Ovary (tissue), 9 donors: ENCODE data around the gene PLEKHA6. TPM values are rescaled to one million over a fixed set of nuclear protein-coding genes. Genes with fewer than 3 reads are reported as not detected.

Experiments used
- DNase-seq, 5 donors: peaks; one replicate each; pipeline ENCODE4 v3.0.0-alpha.2; 2019 to 2020
- H3K27ac ChIP-seq, 2 donors: fragments of 200-600 bp; one replicate each; pipeline versions ENCODE4 v1.5.1 to v1.8.0; 2019 to 2022
- H3K27me3 ChIP-seq: fragments of 200-600 bp; one replicate; pipeline ENCODE4 v1.8.0; 2022
- H3K36me3 ChIP-seq: fragments of 200-600 bp; sonication (generic); one replicate; pipeline ENCODE4 v1.5.1; 2019
- H3K4me1 ChIP-seq: one replicate; pipeline ENCODE4 v1.8.1; 2013; ENCODE audit warnings: mild to moderate bottlenecking, moderate library complexity; ENCODE audit not compliant: insufficient read depth
- H3K4me3 ChIP-seq: fragments of 200-600 bp; sonication (generic); one replicate; pipeline ENCODE4 v1.5.1; 2017
- H3K9me3 ChIP-seq, 2 donors: fragments of 200-600 bp in 1 of 2; sonication (generic) in 1 of 2; one replicate each; pipeline versions ENCODE4 v1.5.1 to v1.8.1; 2013 to 2019; ENCODE audit warnings: mild to moderate bottlenecking in 1 of 2, moderate library complexity in 1 of 2
- EP300 ChIP-seq: sonication (generic); formaldehyde crosslinking; IDR thresholded peaks from one replicate; pipeline ENCODE4 v1.6.1; 2017; ENCODE audit warnings: antibody characterized with exemption
- POLR2A ChIP-seq: fragments of 450-650 bp; IDR thresholded peaks from one replicate; pipeline ENCODE4 v1.6.1; 2017; ENCODE audit warnings: antibody characterized with exemption, mild to moderate bottlenecking, moderate library complexity
- WGBS, 3 donors: extraction: QIAGEN DNeasy Blood & Tissue Kit in 1 of 3; methylation state at CpG; one replicate each; pipeline versions ENCODE4 v1.1.5 to v1.1.7; 2013 to 2017; 5-methylcytosine and 5-hydroxymethylcytosine counted together
- intact Hi-C, 4 donors: fragments of 100-400 bp; cut with DNase I; formaldehyde crosslinking; loops; one replicate each; pipeline versions ENCODE4 v1.11.0 to v1.15.1; 2022 to 2023
- polyA plus RNA-seq, 2 donors: library from polyadenylated mRNA; stranded (reverse); fragments of 200-250 nt in 1 of 2; fragments of 350-450 nt in 1 of 2; fragmentation: Illumina TruSeq in 1 of 2; extraction: RNeasy Lipid Tissue Mini Kit (QIAGEN cat#74804) in 1 of 2; gene quantifications; one replicate each; pipeline ENCODE4 v1.2.3, GENCODE V29; 2013 to 2014
- total RNA-seq, 7 donors: library from RNA; depleted of rRNA in 2 of 7; stranded (reverse); fragments of >200 nt in 2 of 7; fragmentation: NEBNext Ultra II Directional in 3 of 7; extraction: Animal tissue kit (Norgen Biotek cat#: 25700) in 3 of 7; gene quantifications; one replicate each; pipeline versions ENCODE4 v1.1.0 to v1.2.4, GENCODE V29; 2016 to 2023
- TF ChIP-seq, protein P1 (sequence below), 3 donors: fragments of 450-650 bp in 2 of 3; fragments of 200-600 bp in 1 of 3; IDR thresholded peaks; one replicate each; pipeline versions ENCODE4 v1.5.1 to v1.8.0; 2016 to 2022; ENCODE audit warnings: antibody characterized with exemption in 3 of 3, mild to moderate bottlenecking in 1 of 3
- donor health status: DM: no; HTN: no; CAD: no; lungs with moderate emphysema.
- donor health status: DM: no; HTN: no; CAD: no.
- donor health status: Bipolar disorder and iron deficiency.
- donor health status: DM: yes; HTN: yes; CAD: no.
- donor health status: DM: no; HTN: no; CAD: no.
- donor health status: DM: yes; HTN: yes; CAD: no.

The PLEKHA6 gene
- total and polyA plus RNA-seq, 9 donors: 2.3 to 20.5 (median 6.6) TPM

DNA sequence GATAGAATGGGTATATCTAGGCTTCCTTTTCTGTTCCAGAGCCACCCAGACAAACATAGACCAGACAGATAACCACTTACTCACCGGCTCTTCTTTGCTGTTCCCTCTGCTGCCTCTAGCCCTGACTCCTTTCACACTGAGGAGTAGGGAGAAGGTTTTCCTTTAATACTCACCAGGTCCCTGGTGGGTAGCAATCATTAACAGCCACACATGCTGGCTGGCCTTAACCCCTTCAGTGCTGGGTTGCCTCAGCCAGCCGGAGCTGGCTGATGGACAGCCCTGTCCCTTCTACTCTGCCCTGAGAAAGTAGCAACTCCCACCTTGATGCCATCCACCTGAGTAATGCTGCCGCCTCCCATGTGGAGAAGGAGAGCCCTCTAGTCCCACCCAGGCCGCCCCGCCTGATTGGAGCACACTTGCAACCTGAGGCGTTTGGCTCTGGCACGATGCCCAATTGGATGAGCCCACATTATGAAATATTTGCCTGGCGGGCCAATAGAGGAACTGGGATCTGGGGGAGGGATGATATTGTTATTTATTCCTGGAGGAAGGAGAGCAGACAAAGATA lies 71.6 kb downstream of the PLEKHA6 start:
- H3K36me3 ChIP-seq: no peaks in the 10 kb centered on the region
- no peaks in the 10 kb centered on the region for H3K9me3 ChIP-seq
- H3K27ac ChIP-seq: peak overlapping the region in 1 of 2 donors; percentile 8
- TF ChIP-seq, protein P1, sequence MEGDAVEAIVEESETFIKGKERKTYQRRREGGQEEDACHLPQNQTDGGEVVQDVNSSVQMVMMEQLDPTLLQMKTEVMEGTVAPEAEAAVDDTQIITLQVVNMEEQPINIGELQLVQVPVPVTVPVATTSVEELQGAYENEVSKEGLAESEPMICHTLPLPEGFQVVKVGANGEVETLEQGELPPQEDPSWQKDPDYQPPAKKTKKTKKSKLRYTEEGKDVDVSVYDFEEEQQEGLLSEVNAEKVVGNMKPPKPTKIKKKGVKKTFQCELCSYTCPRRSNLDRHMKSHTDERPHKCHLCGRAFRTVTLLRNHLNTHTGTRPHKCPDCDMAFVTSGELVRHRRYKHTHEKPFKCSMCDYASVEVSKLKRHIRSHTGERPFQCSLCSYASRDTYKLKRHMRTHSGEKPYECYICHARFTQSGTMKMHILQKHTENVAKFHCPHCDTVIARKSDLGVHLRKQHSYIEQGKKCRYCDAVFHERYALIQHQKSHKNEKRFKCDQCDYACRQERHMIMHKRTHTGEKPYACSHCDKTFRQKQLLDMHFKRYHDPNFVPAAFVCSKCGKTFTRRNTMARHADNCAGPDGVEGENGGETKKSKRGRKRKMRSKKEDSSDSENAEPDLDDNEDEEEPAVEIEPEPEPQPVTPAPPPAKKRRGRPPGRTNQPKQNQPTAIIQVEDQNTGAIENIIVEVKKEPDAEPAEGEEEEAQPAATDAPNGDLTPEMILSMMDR (IDR thresholded peaks at IDR 0.05): no peak
- TF ChIP-seq EP300 (no peak), POLR2A (no peak)
- 30 to 36% (median 34%) methylated on average over 8 of the region's 8 CpGs for WGBS, 3 donors
- DNase-seq: peak; percentile 78 to 87 (median 79)
- peaks cover 14% of the 10 kb centered on the region for H3K4me1 ChIP-seq
- H3K4me3 ChIP-seq: no peak overlapping the region
- H3K27me3 ChIP-seq: no peaks in the 10 kb centered on the region
- intact Hi-C loops: no loop called here

- H3K4me1 ChIP-seq: peaks cover 17% of the 10 kb centered on the region
- WGBS, 3 donors: 91 to 93% (median 92%) methylated on average over 8 of the region's 8 CpGs
- no peaks in the 10 kb centered on the region for H3K9me3 ChIP-seq
- TF ChIP-seq, protein P1 (IDR thresholded peaks at IDR 0.05): no peak
- no peaks in the 10 kb centered on the region for H3K36me3 ChIP-seq
- no peak for DNase-seq
- H3K4me3 ChIP-seq: no peak overlapping the region
- intact Hi-C loops: no loop called here
- no peak overlapping the region for H3K27ac ChIP-seq
- no peaks in the 10 kb centered on the region for H3K27me3 ChIP-seq
Observed at GRCh38 chr1:204287466-204287891, 72.2 kb downstream of the PLEKHA6 start.

GRCh38 chr1:204286831-204287421 lies 72.8 kb downstream of the PLEKHA6 start:
- Histone ChIP-seq H3K4me3 (no peak overlapping the region), H3K27me3 (no peaks in the 10 kb centered on the region), H3K36me3 (no peaks in the 10 kb centered on the region), H3K27ac (no peak overlapping the region), H3K9me3 (no peaks in the 10 kb centered on the region), H3K4me1 (peaks cover 18% of the 10 kb centered on the region)
- 67 to 80% (median 75%) methylated on average over 8 of the region's 8 CpGs for WGBS, 3 donors
- TF ChIP-seq EP300 (no peak), POLR2A (no peak)
- TF ChIP-seq, protein P1 (IDR thresholded peaks at IDR 0.05): no peak
- no peak for DNase-seq
- intact Hi-C loops: no loop called here

GRCh38 chr1:204286315-204286714 lies 73.4 kb downstream of the PLEKHA6 start:
- Histone ChIP-seq H3K4me1 (peaks cover 20% of the 10 kb centered on the region), H3K9me3 (no peaks in the 10 kb centered on the region), H3K4me3 (no peak overlapping the region), H3K36me3 (no peaks in the 10 kb centered on the region), H3K27ac (no peak overlapping the region), H3K27me3 (no peaks in the 10 kb centered on the region)
- no peak for DNase-seq
- 95 to 98% (median 97%) methylated on average over 5 of the region's 5 CpGs for WGBS, 3 donors
- no peak for TF ChIP-seq POLR2A
- no peak for TF ChIP-seq EP300
- TF ChIP-seq, protein P1 (IDR thresholded peaks at IDR 0.05): no peak
- intact Hi-C loops: no loop called here
